Lung (tissue), 12 donors: ENCODE data around the gene ARHGEF33. TPM values are rescaled to one million over a fixed set of nuclear protein-coding genes. Genes with fewer than 3 reads are reported as not detected.

Experiments
- ATAC-seq: fragments of 200-7000 bp; cut with Tn5 transposase; one replicate; pipeline ENCODE4 v1.9.1; 2020; ENCODE audit warnings: moderate number of reproducible peaks; ENCODE audit not compliant: insufficient read depth, low FRiP score
- DNase-seq, 3 donors: peaks; one replicate each; pipeline ENCODE4 v3.0.0-alpha.2; 2013 to 2017
- H3K27ac ChIP-seq, 2 donors: one replicate each; pipeline ENCODE4 v1.5.1; 2013; ENCODE audit warnings: mild to moderate bottlenecking in 2 of 2, moderate library complexity in 2 of 2, control low read depth in 1 of 2, inconsistent platforms in 1 of 2, low read depth in 1 of 2, low read length in 1 of 2
- H3K27me3 ChIP-seq, 3 donors: one replicate each; pipeline ENCODE4 v1.5.1; 2013; ENCODE audit warnings: low read length in 2 of 3; ENCODE audit not compliant: control insufficient read depth in 3 of 3, insufficient read depth in 3 of 3
- H3K36me3 ChIP-seq, 4 donors: one replicate each; pipeline ENCODE4 v1.5.1; 2013; ENCODE audit warnings: low read length in 4 of 4, mild to moderate bottlenecking in 1 of 4, moderate library complexity in 1 of 4; ENCODE audit not compliant: control insufficient read depth in 4 of 4, insufficient read depth in 4 of 4
- H3K4me1 ChIP-seq, 5 donors: one replicate each; pipeline ENCODE4 v1.5.1; 2013; ENCODE audit warnings: low read length in 5 of 5, mild to moderate bottlenecking in 2 of 5, moderate library complexity in 1 of 5; ENCODE audit not compliant: control insufficient read depth in 5 of 5, insufficient read depth in 5 of 5
- H3K4me3 ChIP-seq: one replicate; pipeline ENCODE4 v1.5.1; 2013; ENCODE audit warnings: mild to moderate bottlenecking, control low read depth, moderate library complexity
- H3K9ac ChIP-seq, 2 donors: one replicate each; pipeline ENCODE4 v1.5.1; 2013; ENCODE audit warnings: low read length in 2 of 2, control low read depth in 1 of 2; ENCODE audit not compliant: insufficient read depth in 1 of 2
- H3K9me3 ChIP-seq, 4 donors: one replicate each; pipeline ENCODE4 v1.5.1; 2013; ENCODE audit warnings: low read length in 3 of 4, mild to moderate bottlenecking in 1 of 4, moderate library complexity in 1 of 4; ENCODE audit not compliant: control insufficient read depth in 4 of 4, insufficient read depth in 3 of 4
- WGBS, 2 donors: extraction: QIAGEN DNeasy Blood & Tissue Kit; methylation state at CpG; one replicate each; pipeline ENCODE4 v1.1.7; 2013; 5-methylcytosine and 5-hydroxymethylcytosine counted together
- polyA plus RNA-seq, 2 donors: library from polyadenylated mRNA; stranded (reverse); fragments of 200-250 nt; gene quantifications; one replicate each; pipeline ENCODE4 v1.2.1, GENCODE V29; 2013
- total RNA-seq, 2 donors: library from RNA; depleted of rRNA in 1 of 2; stranded (reverse); fragments of >200 nt in 1 of 2; gene quantifications; one replicate each; pipeline ENCODE4 v1.2.1, GENCODE V29; 2014 to 2021
- TF ChIP-seq, protein P1 (sequence below): IDR thresholded peaks from 2 replicates; pipeline ENCODE4 v1.5.1; 2012; ENCODE audit warnings: mild to moderate bottlenecking; ENCODE audit errors: control extremely low read depth, extremely low read depth
- donor health status: control.
- donor health status: control.
- donor health status: Bipolar disorder and iron deficiency.
- donor health status: healthy.
- donor health status: DM: yes; HTN: yes; CAD: no.

ARHGEF33 gene
- total and polyA plus RNA-seq, 4 donors: 0.23 to 5.5 (median 0.68) TPM

GRCh38 chr2:38971377-38971776, 81.7 kb downstream of the ARHGEF33 start:
- 74 to 89% methylated on average over 4 of the region's 4 CpGs for WGBS, 2 donors
- no peak overlapping the region for H3K9ac ChIP-seq
- ATAC-seq: no peak
- no peaks in the 10 kb centered on the region for H3K9me3 ChIP-seq
- H3K27me3 ChIP-seq: no peaks in the 10 kb centered on the region
- no peak overlapping the region for H3K4me3 ChIP-seq
- no peaks in the 10 kb centered on the region for H3K4me1 ChIP-seq
- no peak for DNase-seq
- H3K36me3 ChIP-seq: peaks cover 0 to 5% (median 2%) of the 10 kb centered on the region in 4 donors
- TF ChIP-seq, protein P1, sequence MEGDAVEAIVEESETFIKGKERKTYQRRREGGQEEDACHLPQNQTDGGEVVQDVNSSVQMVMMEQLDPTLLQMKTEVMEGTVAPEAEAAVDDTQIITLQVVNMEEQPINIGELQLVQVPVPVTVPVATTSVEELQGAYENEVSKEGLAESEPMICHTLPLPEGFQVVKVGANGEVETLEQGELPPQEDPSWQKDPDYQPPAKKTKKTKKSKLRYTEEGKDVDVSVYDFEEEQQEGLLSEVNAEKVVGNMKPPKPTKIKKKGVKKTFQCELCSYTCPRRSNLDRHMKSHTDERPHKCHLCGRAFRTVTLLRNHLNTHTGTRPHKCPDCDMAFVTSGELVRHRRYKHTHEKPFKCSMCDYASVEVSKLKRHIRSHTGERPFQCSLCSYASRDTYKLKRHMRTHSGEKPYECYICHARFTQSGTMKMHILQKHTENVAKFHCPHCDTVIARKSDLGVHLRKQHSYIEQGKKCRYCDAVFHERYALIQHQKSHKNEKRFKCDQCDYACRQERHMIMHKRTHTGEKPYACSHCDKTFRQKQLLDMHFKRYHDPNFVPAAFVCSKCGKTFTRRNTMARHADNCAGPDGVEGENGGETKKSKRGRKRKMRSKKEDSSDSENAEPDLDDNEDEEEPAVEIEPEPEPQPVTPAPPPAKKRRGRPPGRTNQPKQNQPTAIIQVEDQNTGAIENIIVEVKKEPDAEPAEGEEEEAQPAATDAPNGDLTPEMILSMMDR: no peak
- no peak overlapping the region for H3K27ac ChIP-seq

- ATAC-seq: no peak
- H3K36me3 ChIP-seq: peaks cover 0 to 5% (median 2%) of the 10 kb centered on the region in 4 donors
- DNase-seq: no peak
- no peaks in the 10 kb centered on the region for H3K9me3 ChIP-seq
- TF ChIP-seq, protein P1: no peak
- no peaks in the 10 kb centered on the region for H3K27me3 ChIP-seq
- no peak overlapping the region for H3K9ac ChIP-seq
- H3K4me3 ChIP-seq: no peak overlapping the region
- no peaks in the 10 kb centered on the region for H3K4me1 ChIP-seq
- H3K27ac ChIP-seq: no peak overlapping the region
Observed at GRCh38 chr2:38973266-38973665, 83.6 kb downstream of the ARHGEF33 start.

DNA sequence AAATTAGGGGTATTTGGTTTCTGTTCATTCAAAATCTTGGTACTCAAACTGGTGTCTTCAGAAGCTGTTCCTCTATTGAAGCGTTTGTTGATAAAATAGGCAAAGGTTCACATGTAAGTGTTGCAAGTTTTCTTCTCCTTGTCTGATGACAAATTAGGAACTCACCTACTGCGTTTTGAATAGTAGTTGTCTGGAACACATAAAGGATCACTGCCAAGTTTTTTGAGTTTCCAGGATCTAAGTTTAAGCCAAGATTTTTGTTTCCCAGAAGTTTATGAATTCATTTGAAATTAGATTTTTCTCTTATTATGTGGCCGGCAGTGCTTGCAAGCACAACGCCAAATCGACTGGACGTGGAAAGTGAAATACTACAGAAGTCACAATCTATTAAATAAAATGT, 85.4 kb downstream of the ARHGEF33 start:
- ATAC-seq: no peak
- peaks cover 0 to 5% (median 2%) of the 10 kb centered on the region in 4 donors for H3K36me3 ChIP-seq
- H3K27ac ChIP-seq: no peak overlapping the region
- TF ChIP-seq, protein P1: no peak
- no peaks in the 10 kb centered on the region for H3K4me1 ChIP-seq
- no peak overlapping the region for H3K9ac ChIP-seq
- DNase-seq: no peak
- no peak overlapping the region for H3K4me3 ChIP-seq
- 74 to 79% methylated on average over 6 of the region's 6 CpGs for WGBS, 2 donors
- no peaks in the 10 kb centered on the region for H3K27me3 ChIP-seq
- no peaks in the 10 kb centered on the region for H3K9me3 ChIP-seq

DNA sequence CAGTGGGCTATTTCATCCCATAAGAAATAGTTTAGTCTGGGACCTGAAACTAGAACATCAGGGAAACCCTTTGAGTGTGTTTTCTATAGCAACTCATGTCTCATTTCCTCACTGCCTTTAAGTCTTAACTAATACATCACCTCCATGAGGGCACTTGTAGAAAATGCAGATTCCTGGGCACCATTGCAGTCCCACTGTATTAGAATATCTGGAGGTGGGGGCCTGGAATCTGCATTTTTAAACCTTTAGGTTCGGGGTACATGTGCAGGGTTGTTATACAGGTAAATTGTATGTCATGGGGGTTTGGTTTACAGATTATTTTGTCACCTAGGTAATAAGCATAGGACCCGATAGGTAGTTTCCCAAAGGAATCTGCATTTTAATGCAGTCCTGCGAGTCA, 87.4 kb downstream of the ARHGEF33 start:
- H3K9ac ChIP-seq: no peak overlapping the region
- no peak for ATAC-seq
- H3K36me3 ChIP-seq: peaks cover 0 to 9% (median 4%) of the 10 kb centered on the region in 4 donors
- no peaks in the 10 kb centered on the region for H3K4me1 ChIP-seq
- H3K27me3 ChIP-seq: no peaks in the 10 kb centered on the region
- H3K27ac ChIP-seq: no peak overlapping the region
- DNase-seq: no peak
- no peak overlapping the region for H3K4me3 ChIP-seq
- H3K9me3 ChIP-seq: no peaks in the 10 kb centered on the region
- TF ChIP-seq, protein P1: no peak
- WGBS, 2 donors: 77 to 98% methylated on average over 3 of the region's 3 CpGs
